HG03575 (cell line): ENCODE results near the gene WNT7A.

Experiments
- ATAC-seq: cut with Tn5 transposase; IDR thresholded peaks from one replicate; pipeline ENCODE4 v1.9.1; 2021; ENCODE audit not compliant: unreplicated experiment, insufficient number of reproducible peaks, low FRiP score; ENCODE audit errors: extremely low read depth

Gene WNT7A

DNA sequence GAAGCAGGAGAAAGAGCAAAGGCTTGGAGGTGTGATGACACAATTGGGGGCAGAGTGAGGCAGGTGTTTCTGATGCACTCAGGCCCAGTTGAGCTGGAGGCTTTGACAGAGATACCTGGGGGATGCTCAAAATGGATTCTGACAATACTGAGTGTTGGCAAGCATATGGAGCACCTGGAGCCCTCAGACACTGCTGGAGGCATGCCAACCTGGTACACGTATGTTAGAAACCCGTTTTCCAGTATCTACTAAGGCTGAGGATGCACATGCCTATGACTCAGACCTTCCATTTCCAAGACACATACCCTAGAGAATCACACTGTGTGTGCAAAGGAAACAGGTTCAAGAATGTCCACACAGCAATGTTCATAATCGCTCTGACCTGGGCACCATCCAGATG lies 58.7 kb downstream of the WNT7A start:
- no peak for ATAC-seq

DNA sequence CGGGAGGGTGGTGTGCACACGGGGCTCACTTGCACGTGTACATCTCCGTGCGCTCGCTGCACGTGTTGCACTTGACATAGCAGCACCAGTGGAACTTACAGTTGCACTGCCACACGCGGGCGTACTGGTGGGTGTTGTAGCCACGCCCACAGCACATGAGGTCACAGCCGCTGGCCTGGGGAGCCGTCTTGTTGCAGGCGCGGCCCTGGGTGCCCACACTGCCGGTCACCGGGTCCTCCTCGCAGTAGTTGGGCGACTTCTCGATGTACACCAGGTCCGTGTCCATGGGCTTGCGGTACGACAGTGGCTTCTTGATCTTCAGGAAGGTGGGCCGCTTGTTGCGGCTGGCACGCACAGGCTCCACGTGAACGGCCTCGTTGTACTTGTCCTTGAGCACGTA lies 61.0 kb downstream of the WNT7A start:
- no peak for ATAC-seq

DNA sequence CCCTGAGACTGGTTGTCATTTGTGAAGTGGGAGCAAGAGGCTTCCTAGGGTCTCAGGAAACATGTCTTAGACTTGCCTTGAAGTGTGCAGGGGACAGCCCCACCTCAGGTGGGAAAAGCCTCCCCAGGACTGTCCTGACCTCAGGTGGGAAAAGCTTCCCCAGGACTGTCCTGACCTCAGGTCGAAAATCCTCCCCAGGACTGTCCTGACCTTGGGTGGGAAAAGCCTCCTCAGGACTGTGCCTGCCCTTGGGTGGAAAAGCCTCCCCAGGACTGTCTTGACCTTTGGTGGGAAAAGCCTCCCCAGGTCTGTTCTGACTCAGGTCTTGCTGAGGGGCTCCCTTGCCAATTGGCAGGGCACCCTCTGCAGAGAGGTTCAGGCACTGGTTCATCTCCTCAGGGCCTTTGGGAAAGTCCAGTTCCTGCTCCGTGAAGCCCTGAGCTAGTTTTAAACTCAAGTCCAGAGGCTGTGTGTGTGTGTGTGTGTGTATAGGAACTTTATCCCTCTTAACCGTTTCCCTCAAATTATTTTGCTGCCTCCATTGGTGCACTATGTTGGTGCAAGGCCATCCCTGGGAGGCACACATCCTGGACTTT lies 64.7 kb downstream of the WNT7A start:
- ATAC-seq, result no peak

DNA sequence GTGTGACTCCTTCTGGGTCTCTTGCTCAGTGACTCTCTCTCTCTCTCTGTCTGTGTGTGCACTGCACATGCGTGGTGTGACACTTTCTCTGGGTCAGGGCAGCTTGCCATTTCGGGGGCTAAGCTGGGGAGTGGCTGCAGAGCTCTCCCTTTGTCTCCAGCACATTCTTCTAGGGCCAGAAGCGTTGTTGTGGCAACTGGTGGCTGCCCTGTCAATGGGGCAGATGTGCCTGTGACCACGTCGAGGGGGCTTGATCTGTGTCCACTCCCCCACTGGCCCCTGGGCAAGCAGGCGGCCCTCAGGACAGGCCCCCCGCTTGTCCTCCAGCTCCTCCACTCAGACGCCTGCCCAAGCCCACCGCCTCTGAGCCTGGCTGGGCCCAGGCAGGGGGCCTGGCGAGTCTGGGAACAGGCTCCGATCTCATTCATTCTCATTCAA lies 67.8 kb downstream of the WNT7A start:
- ATAC-seq, result no peak

DNA sequence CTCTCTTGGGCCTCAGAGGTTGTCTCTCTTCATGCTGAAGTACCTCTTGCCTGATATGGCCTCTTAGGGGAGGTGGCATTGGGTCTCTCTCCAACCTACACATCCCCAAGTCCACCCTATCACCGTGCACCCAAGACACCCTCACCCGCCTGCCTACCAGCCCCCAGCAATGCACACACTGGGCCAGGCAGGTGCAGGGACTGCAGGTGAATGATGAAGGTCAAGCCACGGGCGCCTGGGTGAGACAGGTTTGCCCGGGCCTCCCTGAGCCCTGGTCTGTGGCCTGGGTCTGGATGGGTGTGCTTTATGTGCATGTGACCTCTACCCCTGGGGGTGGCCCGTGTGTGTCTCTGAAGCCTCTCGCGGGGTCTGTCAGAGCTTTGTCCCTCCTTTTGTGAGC lies 68.3 kb downstream of the WNT7A start:
- no peak for ATAC-seq

DNA sequence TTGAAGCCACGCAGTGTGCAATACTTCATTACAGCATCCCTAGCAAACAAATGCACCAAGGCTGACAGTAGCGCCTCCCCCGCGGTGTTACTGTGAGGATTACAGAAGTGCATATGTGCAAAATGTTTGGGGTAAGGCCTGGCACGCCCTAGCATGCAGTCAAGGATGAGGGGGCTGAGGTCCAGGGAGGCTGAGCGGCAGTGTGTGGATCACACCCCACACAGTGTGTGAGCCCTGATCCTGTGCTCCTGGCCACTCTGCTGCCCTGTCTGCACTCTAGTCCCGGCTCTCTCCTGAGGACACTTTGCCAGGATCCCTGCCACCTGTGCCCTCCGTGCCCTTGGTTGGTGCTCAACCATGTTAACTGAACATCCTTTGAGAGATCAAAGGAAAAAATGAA lies 71.3 kb downstream of the WNT7A start:
- no peak for ATAC-seq

DNA sequence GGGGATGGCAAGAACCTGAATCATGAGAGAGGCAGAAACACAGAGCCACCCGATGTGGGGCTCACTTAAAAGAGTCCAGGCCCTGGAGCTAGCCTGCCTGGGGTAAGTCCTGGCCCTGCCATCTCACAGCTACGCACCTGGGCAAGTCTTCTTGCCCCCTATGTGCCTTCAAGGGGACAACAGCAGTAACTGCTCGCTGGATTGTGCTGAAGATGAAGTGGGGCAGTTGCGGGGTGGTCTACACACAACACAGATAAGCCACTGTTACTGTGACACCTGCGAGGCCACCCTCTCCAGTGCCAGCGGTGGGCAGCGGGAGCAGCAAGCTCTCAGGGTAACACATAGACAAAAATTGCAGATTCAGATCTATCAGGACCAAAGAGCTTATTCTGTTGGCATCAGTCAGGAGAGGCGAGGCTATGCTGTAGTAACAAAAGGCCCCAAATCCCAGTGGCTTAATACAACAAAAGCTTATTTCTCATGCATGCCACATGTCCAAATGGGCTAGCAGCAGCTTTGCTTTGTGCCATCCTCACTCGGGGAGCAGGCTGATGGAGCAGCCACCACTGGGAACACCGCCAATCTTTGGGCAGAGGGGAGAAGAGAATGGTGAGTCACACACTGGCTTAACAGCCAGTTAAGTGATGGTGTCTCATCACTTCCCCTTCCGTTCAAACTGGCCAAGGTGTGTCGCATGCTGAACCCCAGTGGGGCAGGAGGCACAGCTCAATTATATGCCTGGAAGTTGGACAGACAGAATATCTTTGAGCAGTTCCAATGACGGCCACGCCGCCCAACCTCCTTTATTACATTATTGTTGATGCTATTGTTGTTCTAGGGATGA lies 78.3 kb downstream of the WNT7A start:
- ATAC-seq, result no peak

DNA sequence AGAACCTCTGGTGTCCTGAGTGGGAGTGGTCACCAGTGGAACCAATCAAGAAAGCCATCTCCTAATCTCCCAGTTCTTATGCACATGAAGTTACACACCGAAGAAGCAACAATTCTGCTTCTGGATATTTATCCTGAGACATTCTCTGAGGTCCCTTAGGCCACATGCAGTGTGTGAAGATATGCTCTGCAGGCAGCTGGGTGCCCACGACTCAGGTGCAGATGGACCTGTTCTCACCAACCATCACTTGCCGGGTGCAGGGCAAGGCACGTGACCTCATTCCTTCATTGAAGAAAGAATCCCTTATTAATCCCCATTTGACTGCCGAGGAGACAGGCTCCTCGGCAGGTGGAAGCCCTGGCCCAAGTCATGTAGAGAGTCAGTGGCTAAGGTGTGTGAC lies 79.8 kb downstream of the WNT7A start:
- ATAC-seq, result no peak

DNA sequence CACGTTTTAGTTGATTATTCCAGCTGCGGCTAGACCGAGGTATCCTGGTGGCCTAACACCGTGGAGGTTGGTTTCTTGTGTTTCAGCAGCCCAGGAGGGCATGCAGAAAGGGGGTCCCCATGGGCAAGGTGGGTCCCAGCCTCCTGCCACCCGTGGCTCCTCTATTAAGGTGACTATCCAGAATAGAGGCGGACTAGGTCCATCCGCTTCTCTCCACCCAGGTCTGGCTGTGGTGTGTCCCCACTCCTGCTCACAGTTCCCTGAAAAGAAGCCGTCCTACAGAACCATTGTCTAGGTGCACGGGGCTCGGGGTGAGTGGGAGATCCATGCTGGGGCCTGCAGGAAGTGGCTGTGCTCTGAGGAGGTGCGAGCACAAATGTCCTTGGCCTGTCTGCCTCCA lies 81.5 kb downstream of the WNT7A start:
- ATAC-seq, result no peak

DNA sequence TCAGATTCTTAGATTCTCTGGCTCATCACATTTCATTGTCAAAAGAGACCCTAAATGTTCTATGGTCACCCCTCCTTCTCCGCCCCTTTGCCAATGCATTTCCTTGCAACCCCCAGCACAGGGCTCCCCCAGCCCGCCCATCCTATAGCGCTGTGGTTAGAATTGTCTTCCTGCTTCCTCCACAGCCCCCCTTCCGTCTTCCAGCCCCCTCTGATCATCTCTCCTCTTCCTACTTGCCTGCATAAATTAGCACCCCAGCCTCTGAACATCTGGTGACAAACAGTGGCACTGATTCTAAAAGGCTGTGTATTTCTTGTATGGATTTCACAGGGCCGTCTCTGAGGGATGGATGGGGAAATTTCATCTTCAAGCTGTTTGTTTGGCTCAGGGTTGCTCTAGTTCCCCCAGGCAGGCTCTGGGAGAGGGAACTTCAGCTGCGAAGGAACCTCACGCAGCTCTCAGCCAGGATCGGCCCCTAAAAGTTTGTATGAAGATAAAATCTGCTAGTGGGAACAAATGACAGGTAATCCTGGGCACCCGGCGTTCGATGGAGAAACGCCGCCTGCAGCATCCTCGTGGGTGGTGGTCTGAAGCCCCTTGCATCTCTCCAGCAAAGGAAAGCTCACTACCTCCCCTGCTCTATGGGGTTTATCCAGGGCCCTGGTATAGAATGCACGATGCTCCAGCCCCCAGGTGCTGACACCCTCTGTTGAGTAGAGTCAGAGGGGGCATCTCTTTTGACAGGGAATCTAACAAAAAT lies 83.0 kb downstream of the WNT7A start:
- ATAC-seq, result no peak

DNA sequence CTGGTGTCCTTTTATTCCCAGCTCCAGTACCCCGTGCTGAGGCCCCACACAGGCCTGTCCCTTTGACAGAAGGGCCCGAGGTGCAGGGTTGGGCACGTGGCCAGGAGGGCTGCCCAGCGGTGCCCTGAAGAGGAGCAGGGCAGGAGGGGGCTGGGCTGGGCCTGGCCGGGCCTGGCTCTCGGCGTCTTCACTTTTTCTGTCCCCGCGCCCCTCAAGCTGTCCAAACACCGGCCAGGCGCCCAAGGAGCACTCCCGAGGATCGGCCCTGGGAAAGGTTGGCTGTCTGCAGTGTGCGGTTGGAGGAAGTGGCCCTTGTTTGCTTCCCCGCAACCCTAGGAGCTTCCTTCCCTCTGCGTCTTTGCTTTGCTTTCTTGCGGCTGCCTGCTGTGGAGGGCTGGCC lies 84.1 kb downstream of the WNT7A start:
- ATAC-seq, result no peak

DNA sequence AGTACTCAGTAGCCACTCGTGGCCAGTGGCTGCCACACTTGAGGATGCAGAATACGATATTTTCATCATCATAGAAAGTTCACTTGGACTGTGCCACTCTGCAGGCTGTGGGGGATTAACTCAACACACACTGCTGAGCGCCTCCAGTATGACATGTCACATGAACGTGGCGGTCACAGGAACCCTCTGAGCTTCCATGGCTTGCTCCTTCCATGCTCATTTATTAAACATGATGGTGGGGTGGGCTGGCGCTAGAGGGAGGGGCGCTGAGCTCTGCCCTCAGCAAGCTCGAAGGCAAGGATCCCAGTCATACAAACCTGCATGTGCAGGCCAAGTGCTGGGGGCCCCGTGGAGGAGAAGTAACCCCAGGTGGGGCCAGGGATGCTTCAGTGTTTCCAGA lies 85.5 kb downstream of the WNT7A start:
- ATAC-seq, result no peak

DNA sequence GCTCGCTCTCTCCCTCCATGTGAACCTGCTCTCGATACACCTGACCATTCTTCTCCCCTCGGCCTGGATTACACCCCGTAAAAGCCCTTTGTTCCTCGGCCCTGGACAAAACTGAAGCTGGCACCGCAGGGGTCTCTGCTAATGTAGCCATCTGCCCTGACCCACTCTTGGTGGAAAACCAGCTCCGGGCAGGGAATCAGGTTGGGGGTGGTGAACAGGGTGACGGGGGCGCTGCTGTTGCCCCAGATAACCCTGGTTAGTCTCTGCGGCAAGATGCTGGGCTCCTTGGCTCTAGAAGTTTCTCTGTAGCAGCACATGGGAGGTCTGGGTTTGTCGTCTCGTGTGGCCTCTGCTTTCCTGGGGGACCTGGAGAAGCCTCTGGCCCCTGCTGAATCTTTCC lies 86.4 kb downstream of the WNT7A start:
- no peak for ATAC-seq

DNA sequence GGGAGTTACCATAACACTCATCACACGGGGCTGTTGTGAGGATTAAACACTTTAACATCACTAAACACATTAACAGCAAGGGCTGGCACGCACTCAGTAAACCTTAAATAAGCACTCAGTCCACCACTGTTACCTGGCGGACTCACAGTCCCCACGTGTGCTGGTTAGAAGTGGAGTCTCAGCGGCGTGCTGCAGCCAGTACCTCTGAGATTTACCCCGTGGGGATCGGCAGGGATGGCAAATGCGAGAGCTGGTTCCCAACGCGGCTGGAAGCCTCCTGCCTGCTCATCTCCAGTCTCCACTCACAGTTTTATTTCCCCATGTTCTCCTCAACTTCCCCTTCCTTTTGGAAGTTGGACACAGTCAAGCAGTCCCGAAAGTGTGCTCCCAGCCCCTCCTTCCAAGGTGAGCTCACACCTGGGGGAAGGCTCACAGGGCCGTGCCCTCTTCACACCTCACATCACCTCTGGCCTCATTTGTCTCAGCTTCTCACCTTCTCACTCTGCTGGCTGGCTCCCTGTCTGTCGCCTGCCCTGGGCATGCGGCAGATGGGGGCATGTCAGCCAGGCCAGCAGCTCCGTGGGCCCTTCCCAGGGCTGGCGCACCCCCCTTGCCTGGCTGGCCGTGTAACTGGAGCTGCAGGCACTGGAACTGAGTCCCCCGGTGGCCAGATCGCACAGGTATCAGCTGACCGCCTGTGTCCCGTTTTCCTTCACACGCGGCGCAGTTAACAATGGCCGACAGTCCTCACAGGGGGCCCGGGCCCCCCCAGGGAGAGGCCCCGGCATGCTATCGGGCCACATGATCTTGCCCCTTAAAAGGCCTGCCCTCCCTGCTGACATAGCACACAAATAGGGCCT lies 87.1 kb downstream of the WNT7A start:
- ATAC-seq, result no peak

DNA sequence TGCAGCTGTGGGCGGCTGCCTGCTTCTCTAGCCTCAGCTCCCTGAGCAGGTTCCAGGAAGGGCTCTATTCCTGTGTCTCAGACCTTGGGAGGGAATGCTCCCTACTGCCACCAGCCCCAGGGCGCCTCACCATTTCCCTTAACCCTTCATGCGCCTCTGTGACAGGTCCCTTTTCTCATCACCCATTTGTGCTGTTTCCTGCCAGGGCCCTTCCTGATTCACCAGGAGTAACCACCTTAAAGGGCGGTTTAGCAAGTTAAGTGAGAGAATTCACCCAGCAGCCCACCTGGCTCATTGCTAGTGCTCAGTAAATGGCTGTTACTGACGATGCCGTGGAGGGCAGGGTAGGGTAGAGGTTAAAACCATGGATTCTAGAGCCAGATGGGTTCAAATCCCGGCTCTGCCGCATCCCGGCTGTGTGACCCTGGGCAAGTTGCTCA lies 87.8 kb downstream of the WNT7A start:
- no peak for ATAC-seq

DNA sequence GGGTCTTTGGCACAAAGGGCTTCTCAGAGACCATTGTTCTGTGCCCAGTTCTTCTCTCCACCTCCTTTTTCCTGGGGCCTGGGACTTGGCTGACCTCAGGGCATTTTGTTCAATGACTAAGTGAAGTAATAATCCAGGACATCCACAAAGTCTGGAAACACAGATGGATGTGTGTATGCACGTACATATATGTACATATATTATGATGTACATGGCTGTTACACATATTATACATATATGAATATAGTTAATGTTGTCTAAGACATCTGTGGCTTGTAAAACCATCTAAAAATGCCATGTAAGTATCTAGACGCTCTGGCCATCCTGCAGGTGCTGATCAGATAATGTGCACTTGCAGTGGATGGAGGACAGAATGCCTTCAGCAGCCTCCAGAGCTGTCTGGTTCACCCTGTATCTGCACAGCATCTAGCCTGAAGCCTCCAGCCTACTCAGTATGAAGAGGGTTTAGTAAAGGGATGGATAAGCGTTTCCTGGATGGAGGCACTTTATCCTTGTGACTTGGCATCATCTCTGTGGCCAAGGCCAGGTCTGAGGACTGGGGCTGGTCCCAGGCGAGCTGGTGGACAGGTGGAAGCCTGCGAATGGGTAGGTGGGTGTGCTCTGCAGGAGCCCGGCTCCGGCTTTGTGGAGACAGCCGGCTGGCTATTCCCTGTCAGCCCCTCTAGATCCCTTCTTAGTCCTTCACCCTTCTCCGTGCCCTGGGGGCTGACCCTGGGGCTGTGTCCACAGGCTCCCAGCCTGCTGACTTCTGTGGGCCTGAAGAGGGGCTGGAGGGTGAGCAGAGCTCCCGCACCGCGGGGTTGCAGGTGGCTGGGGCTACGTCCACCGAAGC lies 88.4 kb downstream of the WNT7A start:
- ATAC-seq, result no peak

DNA sequence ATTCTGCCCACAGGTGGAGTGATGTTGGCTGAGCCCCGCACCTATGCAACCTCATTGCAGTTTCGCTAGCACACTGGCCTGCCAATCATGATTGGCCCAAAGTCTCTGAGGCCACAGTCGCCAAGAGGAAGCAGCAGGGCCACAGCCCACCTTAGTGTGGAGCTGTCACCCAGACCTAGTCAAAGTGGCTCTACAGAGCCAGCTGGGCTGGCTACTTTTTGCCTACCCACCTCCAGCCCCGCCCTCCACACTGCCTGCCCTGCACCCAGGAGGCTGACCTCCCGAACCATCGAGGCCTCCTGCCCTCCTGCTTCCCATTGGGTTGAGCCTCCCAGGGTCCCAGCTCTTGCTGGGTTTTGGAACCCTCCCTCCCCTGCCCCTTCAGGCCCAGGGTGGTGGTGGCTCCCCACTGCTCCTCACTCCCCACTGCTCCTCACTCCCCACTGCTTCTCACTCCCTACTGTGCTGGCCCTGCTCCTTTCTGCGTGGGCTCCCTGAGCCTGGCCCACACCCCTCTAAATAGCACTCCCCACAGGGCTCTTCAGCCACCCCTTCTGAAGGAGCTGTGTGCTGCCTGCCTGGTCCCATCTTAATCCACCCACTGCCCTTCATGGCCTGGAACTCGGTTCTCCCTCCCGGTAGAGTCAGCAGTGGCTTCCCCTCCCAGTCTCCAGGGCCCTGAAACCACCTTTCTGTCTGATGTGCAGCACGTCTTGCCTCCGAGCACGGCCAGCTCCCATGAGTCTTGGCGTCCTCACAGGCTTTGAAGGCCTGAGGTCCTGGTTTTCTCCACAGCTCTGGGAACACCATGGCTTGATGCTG lies 89.3 kb downstream of the WNT7A start:
- no peak for ATAC-seq
